Fibroblast of mammary gland (primary cell): ENCODE data around the gene SIAH2.

Experiments
- DNase-seq: peaks from one replicate; pipeline ENCODE4 v3.0.0-alpha.2; 2010; ENCODE audit warnings: low read depth
- H3K4me3 ChIP-seq: 2 replicates; pipeline ENCODE4 v1.5.1; 2011; ENCODE audit warnings: low read depth, mild to moderate bottlenecking, low read length, moderate library complexity; ENCODE audit not compliant: control insufficient read depth
- CTCF ChIP-seq: conservative IDR thresholded peaks from 2 replicates; pipeline ENCODE4 v1.5.1; 2011; ENCODE audit warnings: low read depth, low read length, inconsistent platforms; ENCODE audit not compliant: control insufficient read depth, insufficient read depth

SIAH2 gene

GRCh38 chr3:150778793-150779401 is 15.9 kb upstream of the SIAH2 start:
- H3K4me3 ChIP-seq: no peak overlapping the region
- DNase-seq: no peak
- no peak for TF ChIP-seq CTCF

GRCh38 chr3:150775001-150775599 is 12.1 kb upstream of the SIAH2 start:
- TF ChIP-seq CTCF: no peak
- DNase-seq: peak; percentile 75
- no peak overlapping the region for H3K4me3 ChIP-seq

DNA sequence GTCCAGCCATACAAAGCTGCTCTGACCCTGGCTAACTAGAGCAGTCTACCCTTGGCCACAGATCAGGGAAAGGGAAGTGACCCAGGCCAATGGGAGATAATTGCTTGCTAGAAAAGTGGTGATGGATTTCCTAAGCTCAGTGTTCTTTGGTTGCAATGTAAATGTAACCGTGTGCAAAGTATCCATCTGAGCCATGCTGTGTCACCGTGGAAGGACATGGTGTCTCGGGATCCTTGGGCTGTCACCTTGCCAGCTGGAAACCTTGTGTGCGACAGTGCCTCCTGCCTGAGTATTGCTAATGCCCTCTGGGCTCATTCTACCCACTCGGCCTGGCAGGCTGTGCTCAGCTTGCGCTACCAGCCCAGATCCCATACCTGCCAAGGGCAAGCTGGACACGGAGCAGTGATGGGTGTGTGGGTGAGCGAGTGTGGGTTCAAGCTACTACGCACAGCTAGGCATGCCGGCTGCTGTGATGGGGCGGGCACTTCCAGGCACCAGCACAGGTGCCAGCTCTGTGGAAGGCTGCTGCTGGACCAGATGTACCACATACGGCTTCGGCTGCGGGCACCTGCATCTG is 10.7 kb upstream of the SIAH2 start:
- TF ChIP-seq CTCF: no peak
- no peak for DNase-seq
- no peak overlapping the region for H3K4me3 ChIP-seq

- peak; percentile 52 for DNase-seq
- TF ChIP-seq CTCF: no peak
- no peak overlapping the region for H3K4me3 ChIP-seq
Observed at GRCh38 chr3:150771600-150771999, 8.6 kb upstream of the SIAH2 start.

- no peak for DNase-seq
- H3K4me3 ChIP-seq: no peak overlapping the region
- no peak for TF ChIP-seq CTCF
Observed at GRCh38 chr3:150770681-150771080, 7.7 kb upstream of the SIAH2 start.

DNA sequence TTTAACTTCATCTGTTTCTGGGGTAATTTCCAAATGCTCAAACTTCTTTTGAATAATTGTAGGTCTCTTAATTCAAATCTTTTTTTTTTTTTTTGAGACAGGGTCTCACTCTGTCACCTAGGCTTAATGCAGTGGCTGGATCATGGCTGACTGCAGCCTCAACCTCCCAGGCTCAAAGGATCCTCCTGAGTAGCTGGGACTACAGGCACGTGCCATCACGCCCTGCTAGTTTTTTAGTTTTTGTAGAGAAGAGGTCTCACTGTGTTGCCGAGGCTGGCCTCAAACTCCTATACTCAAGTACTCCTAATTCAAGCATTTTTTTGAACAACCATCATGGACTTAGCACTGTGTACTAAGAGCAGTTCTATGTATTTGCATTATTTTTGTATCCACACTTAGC is 3.8 kb upstream of the SIAH2 start:
- no peak overlapping the region for H3K4me3 ChIP-seq
- no peak for TF ChIP-seq CTCF
- DNase-seq: no peak
